ENCODE measurements around the gene PCDHGA6. TPM values are rescaled to one million over a fixed set of nuclear protein-coding genes. Genes with fewer than 3 reads are reported as not detected.

PCDHGA6 gene
- total RNA-seq, 2 experiments from 2014 or later = 0.08 TPM

DNA sequence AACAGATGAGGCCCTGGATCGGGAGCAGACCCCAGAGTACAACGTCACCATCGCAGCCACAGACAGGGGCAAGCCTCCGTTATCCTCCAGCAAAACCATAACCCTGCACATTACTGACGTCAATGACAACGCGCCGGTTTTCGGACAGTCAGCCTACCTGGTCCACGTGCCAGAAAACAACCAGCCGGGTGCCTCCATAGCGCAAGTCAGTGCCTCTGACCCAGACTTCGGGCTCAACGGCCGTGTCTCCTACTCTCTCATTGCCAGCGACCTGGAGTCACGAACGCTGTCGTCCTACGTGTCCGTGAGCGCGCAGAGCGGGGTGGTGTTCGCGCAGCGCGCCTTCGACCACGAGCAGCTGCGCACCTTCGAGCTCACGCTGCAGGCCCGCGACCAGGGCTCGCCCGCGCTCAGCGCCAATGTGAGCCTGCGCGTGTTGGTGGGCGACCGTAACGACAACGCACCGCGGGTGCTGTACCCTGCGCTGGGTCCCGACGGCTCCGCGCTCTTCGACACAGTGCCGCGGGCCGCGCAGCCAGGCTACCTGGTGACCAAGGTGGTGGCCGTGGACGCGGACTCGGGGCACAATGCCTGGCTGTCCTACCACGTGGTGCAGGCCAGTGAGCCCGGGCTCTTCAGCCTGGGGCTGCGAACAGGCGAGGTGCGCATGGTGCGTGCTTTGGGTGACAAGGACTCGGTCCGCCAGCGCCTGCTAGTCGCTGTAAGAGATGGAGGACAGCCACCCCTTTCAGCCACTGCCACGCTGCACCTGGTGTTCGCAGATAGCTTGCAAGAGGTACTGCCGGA lies 45.6 kb downstream of the PCDHGA6 start:
- no peak for DNase-seq
- peaks cover 5% of the 10 kb centered on the region for H3K4me1 Mint-ChIP-seq
- H3K9me3 Mint-ChIP-seq = peaks cover 44% of the 10 kb centered on the region
- H3K4me3 Mint-ChIP-seq = no peak overlapping the region
- peaks cover 90% of the 10 kb centered on the region for H3K27me3 Mint-ChIP-seq
- no peak overlapping the region for H3K27ac Mint-ChIP-seq
- H3K36me3 Mint-ChIP-seq = peaks cover 36% of the 10 kb centered on the region

DNA sequence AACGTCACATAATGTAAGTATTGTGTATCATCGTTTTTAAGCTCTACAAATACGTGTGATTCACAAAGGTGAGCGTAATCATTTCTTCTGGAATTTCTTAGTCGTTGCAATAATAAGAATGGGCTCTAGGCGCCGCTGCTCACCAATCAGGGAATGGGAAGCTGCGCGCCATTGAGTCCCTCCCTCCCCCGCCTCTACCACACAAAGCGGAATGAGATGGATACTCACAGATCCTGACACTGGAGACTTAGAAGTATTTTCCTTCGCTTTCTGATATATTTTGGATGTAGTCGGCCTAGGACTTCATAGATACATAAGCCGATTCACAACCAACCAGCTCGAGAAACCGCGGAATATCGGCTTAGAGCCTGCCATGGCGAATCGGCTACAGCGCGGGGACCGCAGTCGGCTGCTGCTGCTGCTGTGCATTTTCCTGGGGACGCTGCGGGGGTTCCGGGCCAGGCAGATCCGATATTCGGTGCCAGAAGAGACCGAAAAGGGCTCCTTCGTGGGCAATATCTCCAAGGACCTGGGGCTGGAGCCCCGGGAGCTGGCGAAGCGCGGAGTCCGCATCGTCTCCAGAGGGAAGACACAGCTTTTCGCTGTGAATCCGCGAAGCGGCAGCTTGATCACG lies 47.3 kb downstream of the PCDHGA6 start, which contains the start of gene PCDHGA11:
Gene PCDHGA11, plus strand, starts transcription at position 197 of the 634 bp plus-strand sequence. Its CDS starts 177 bp downstream, at position 374.
- no peak for DNase-seq
- peaks cover 5% of the 10 kb centered on the region for H3K4me1 Mint-ChIP-seq
- peaks cover 37% of the 10 kb centered on the region for H3K9me3 Mint-ChIP-seq
- peak within 1 kb of the TSS; percentile 78 for H3K4me3 Mint-ChIP-seq
- H3K27me3 Mint-ChIP-seq = peaks cover 88% of the 10 kb centered on the region
- H3K36me3 Mint-ChIP-seq = peaks cover 32% of the 10 kb centered on the region
- H3K27ac Mint-ChIP-seq = no peak within 1 kb of the TSS

DNA sequence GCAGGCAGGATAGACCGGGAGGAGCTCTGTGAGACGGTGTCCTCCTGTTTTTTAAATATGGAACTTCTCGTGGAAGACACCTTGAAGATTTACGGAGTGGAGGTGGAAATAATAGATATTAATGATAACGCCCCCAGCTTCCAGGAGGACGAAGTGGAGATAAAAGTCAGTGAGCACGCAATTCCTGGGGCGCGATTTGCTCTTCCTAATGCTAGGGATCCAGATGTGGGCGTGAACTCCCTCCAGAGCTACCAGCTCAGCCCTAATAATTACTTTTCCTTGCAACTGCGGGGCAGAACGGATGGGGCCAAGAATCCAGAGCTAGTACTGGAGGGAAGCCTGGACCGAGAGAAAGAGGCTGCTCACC lies 47.8 kb downstream of the PCDHGA6 start:
- H3K4me3 Mint-ChIP-seq = peak overlapping the region; percentile 78
- peaks cover 32% of the 10 kb centered on the region for H3K36me3 Mint-ChIP-seq
- H3K9me3 Mint-ChIP-seq = peaks cover 37% of the 10 kb centered on the region
- H3K27me3 Mint-ChIP-seq = peaks cover 88% of the 10 kb centered on the region
- no peak for DNase-seq
- peaks cover 5% of the 10 kb centered on the region for H3K4me1 Mint-ChIP-seq
- no peak overlapping the region for H3K27ac Mint-ChIP-seq

DNA sequence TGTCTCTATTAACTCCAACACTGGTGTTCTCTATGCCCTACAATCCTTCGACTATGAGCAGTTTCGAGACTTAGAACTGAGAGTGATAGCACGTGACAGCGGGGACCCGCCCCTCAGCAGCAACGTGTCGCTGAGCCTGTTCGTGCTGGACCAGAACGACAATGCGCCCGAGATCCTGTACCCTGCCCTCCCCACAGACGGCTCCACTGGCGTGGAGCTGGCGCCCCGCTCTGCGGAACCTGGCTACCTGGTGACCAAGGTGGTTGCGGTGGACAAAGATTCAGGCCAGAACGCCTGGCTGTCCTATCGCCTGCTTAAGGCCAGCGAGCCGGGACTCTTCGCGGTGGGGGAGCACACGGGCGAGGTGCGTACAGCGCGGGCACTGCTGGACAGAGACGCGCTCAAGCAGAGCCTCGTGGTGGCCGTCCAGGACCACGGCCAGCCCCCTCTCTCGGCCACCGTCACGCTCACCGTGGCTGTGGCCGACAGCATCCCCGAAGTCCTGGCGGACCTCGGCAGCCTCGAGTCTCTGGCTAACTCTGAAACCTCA lies 49.1 kb downstream of the PCDHGA6 start:
- H3K36me3 Mint-ChIP-seq = peaks cover 32% of the 10 kb centered on the region
- peaks cover 4% of the 10 kb centered on the region for H3K4me1 Mint-ChIP-seq
- peaks cover 35% of the 10 kb centered on the region for H3K9me3 Mint-ChIP-seq
- peaks cover 90% of the 10 kb centered on the region for H3K27me3 Mint-ChIP-seq
- no peak overlapping the region for H3K4me3 Mint-ChIP-seq
- H3K27ac Mint-ChIP-seq = no peak overlapping the region
- DNase-seq = no peak

DNA sequence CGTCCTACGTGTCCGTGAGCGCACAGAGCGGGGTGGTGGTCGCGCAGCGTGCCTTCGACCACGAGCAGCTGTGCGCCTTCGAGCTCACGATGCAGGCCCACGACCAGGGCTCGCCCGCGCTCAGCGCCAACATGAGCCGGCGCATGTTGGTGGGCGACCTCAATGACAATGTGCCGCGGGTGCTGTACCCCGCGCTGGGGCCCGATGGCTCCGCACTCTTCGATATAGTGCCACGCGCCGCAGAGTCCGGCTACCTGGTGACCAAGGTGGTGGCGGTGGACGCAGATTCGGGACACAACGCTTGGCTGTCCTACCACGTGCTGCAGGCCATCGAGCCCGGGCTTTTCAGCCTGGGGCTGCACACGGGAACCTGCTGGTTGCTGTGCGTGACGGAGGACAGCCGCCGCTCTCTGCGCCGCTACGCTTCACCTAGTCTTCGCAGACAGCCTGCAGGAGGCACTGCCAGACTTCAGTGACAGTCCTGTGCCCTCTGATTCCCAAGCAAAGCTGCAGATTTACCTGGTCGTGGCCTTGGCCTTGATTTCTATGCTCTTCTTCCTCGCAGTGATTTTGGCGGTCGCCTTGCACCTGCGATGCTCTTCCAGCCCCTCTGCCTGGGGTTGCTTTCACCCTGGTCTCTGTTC lies 54.2 kb downstream of the PCDHGA6 start:
- Mint-ChIP-seq H3K27me3 (peaks cover 82% of the 10 kb centered on the region), H3K36me3 (peaks cover 26% of the 10 kb centered on the region), H3K4me3 (no peak overlapping the region), H3K9me3 (peaks cover 28% of the 10 kb centered on the region), H3K4me1 (peaks cover 6% of the 10 kb centered on the region), H3K27ac (no peak overlapping the region)
- DNase-seq = no peak

Other genes starting within 250 kb of the PCDHGA6 start
- gene PCDHB5, start 238.7 kb upstream of the PCDHGA6 start, total RNA-seq = not detected
- not detected for gene PCDHB6, start 223.8 kb upstream of the PCDHGA6 start, total RNA-seq
- not detected for gene PCDHB7, start 201.2 kb upstream of the PCDHGA6 start, total RNA-seq
- gene PCDHB8, start 196.1 kb upstream of the PCDHGA6 start, total RNA-seq = not detected
- not detected for gene PCDHB16, start 191.5 kb upstream of the PCDHGA6 start, total RNA-seq
- gene PCDHB9, start 186.7 kb upstream of the PCDHGA6 start, total RNA-seq = not detected
- not detected for gene PCDHB10, start 181.5 kb upstream of the PCDHGA6 start, total RNA-seq
- not detected for gene PCDHB11, start 174.3 kb upstream of the PCDHGA6 start, total RNA-seq
- gene PCDHB12, start 165.2 kb upstream of the PCDHGA6 start, total RNA-seq = not detected
- not detected for gene PCDHB13, start 160.0 kb upstream of the PCDHGA6 start, total RNA-seq
- gene PCDHB14, start 150.5 kb upstream of the PCDHGA6 start, total RNA-seq = not detected
- gene PCDHB15, start 128.5 kb upstream of the PCDHGA6 start, total RNA-seq = not detected
- gene SLC25A2, start 69.8 kb upstream of the PCDHGA6 start, total RNA-seq = under 1 TPM in 1 of 2 experiments, not detected in 1; 0.21 TPM
- gene TAF7, start 53.1 kb upstream of the PCDHGA6 start, total RNA-seq = 10 to 100 TPM; 60.4 to 60.5 TPM
- gene PCDHGA1, start 43.4 kb upstream of the PCDHGA6 start, total RNA-seq = not detected
- not detected for gene PCDHGA2, start 35.1 kb upstream of the PCDHGA6 start, total RNA-seq
- not detected for gene PCDHGA3, start 30.1 kb upstream of the PCDHGA6 start, total RNA-seq
- gene PCDHGB1, start 23.8 kb upstream of the PCDHGA6 start, total RNA-seq = not detected
- under 1 TPM in 1 of 2 experiments, not detected in 1; 0.12 TPM for gene PCDHGA4, start 18.9 kb upstream of the PCDHGA6 start, total RNA-seq
- gene PCDHGB2, start 13.9 kb upstream of the PCDHGA6 start, total RNA-seq = under 1 TPM in 1 of 2 experiments, not detected in 1; 0.10 TPM
- gene PCDHGA5, start 9.7 kb upstream of the PCDHGA6 start, total RNA-seq = under 1 TPM in 1 of 2 experiments, not detected in 1; 0.06 TPM
- gene PCDHGB3, start 3.6 kb upstream of the PCDHGA6 start, total RNA-seq = not detected
- not detected for gene PCDHGA7, start 8.9 kb downstream of the PCDHGA6 start, total RNA-seq
- gene PCDHGB4, start 13.8 kb downstream of the PCDHGA6 start, total RNA-seq = not detected
- not detected for gene PCDHGA8, start 18.7 kb downstream of the PCDHGA6 start, total RNA-seq
- gene PCDHGB5, start 24.1 kb downstream of the PCDHGA6 start, total RNA-seq = under 1 TPM; 0.16 to 0.26 TPM
- gene PCDHGA9, start 28.9 kb downstream of the PCDHGA6 start, total RNA-seq = not detected
- gene PCDHGB6, start 34.1 kb downstream of the PCDHGA6 start, total RNA-seq = not detected
- under 1 TPM in 1 of 2 experiments, not detected in 1; 0.06 TPM for gene PCDHGA10, start 39.1 kb downstream of the PCDHGA6 start, total RNA-seq
- not detected for gene PCDHGB7, start 43.8 kb downstream of the PCDHGA6 start, total RNA-seq
- under 1 TPM in 1 of 2 experiments, not detected in 1; 0.06 TPM for gene PCDHGA11, start 47.2 kb downstream of the PCDHGA6 start, total RNA-seq
- under 1 TPM in 1 of 2 experiments, not detected in 1; 0.08 TPM for gene PCDHGA12, start 56.6 kb downstream of the PCDHGA6 start, total RNA-seq
- under 1 TPM in 1 of 2 experiments, not detected in 1; 0.33 TPM for gene PCDHGC3, start 102.1 kb downstream of the PCDHGA6 start, total RNA-seq
- not detected for gene PCDHGC4, start 111.1 kb downstream of the PCDHGA6 start, total RNA-seq
- gene PCDHGC5, start 115.2 kb downstream of the PCDHGA6 start, total RNA-seq = not detected
- 100 to 1,000 TPM; 214 to 220 TPM for gene DIAPH1, start 245.1 kb downstream of the PCDHGA6 start, total RNA-seq

All from activated naive CD8-positive, alpha-beta T cell treated with anti-CD3 and anti-CD28 coated beads for 36 hours (primary cell).